GM23248 (cell line): ENCODE results near the gene MAPK11. TPM values are rescaled to one million over a fixed set of nuclear protein-coding genes. Genes with fewer than 3 reads are reported as not detected.

Experiments used
- DNase-seq: peaks from one replicate; pipeline ENCODE4 v3.0.0-alpha.2; 2015
- H2AFZ ChIP-seq: fragments of 200-600 bp; sonication (generic); 2 replicates; pipeline ENCODE4 v1.6.1; 2016; ENCODE audit warnings: antibody characterized with exemption
- H3F3A ChIP-seq: fragments of 200-600 bp; sonication (generic); 2 replicates; pipeline ENCODE4 v1.6.1; 2016; ENCODE audit warnings: mild to moderate bottlenecking, antibody characterized with exemption, mixed run types; ENCODE audit not compliant: insufficient read depth
- H3K27ac ChIP-seq: fragments of 200-600 bp; sonication (generic); 2 replicates; pipeline ENCODE4 v1.5.1; 2016; ENCODE audit warnings: mild to moderate bottlenecking
- H3K27me3 ChIP-seq: fragments of 200-600 bp; sonication (generic); replicated peaks from 2 replicates; pipeline ENCODE4 v1.6.1; 2016; ENCODE audit warnings: mild to moderate bottlenecking; ENCODE audit not compliant: insufficient read depth
- H3K36me3 ChIP-seq: fragments of 200-600 bp; sonication (generic); 2 replicates; pipeline ENCODE4 v1.6.1; 2016; ENCODE audit warnings: low read depth, mild to moderate bottlenecking
- H3K4me1 ChIP-seq: fragments of 200-600 bp; sonication (generic); 2 replicates; pipeline ENCODE4 v1.6.1; 2016; ENCODE audit warnings: mild to moderate bottlenecking; ENCODE audit not compliant: insufficient read depth
- H3K4me2 ChIP-seq: fragments of 200-600 bp; sonication (generic); one replicate; pipeline ENCODE4 v1.6.1; 2016; ENCODE audit warnings: mild to moderate bottlenecking; ENCODE audit not compliant: unreplicated experiment
- H3K4me3 ChIP-seq: fragments of 200-600 bp; sonication (generic); 2 replicates; pipeline ENCODE4 v1.5.1; 2016; ENCODE audit warnings: mild to moderate bottlenecking
- H3K79me2 ChIP-seq: fragments of 200-600 bp; sonication (generic); 2 replicates; pipeline ENCODE4 v1.6.1; 2016; ENCODE audit warnings: mild to moderate bottlenecking; ENCODE audit not compliant: insufficient read depth
- H3K9ac ChIP-seq: fragments of 200-600 bp; sonication (generic); 2 replicates; pipeline ENCODE4 v1.6.1; 2016; ENCODE audit warnings: mild to moderate bottlenecking
- H3K9me2 ChIP-seq: fragments of 200-600 bp; sonication (generic); 2 replicates; pipeline ENCODE4 v1.6.1; 2016; ENCODE audit warnings: mixed run types, mild to moderate bottlenecking, moderate library complexity; ENCODE audit not compliant: insufficient read depth
- H3K9me3 ChIP-seq: fragments of 200-600 bp; sonication (generic); one replicate; pipeline ENCODE4 v1.6.1; 2017; ENCODE audit warnings: low read depth
- H4K20me1 ChIP-seq: fragments of 200-600 bp; sonication (generic); 2 replicates; pipeline ENCODE4 v1.6.0; 2016; ENCODE audit not compliant: insufficient read depth
- EZH2 ChIP-seq: fragments of 200-600 bp; sonication (generic); IDR thresholded peaks from 2 replicates; pipeline ENCODE4 v1.6.1; 2018; ENCODE audit warnings: antibody characterized with exemption, mild to moderate bottlenecking; ENCODE audit not compliant: insufficient read depth, poor library complexity, severe bottlenecking
- EZH2phosphoT487 ChIP-seq: fragments of 200-600 bp; sonication (generic); IDR thresholded peaks from 2 replicates; pipeline ENCODE4 v1.6.1; 2018; ENCODE audit warnings: antibody characterized with exemption, moderate library complexity, mild to moderate bottlenecking, low read depth; ENCODE audit not compliant: insufficient read depth
- WGBS, 2 experiments: methylation state at CpG; one replicate each; pipeline ENCODE4 v1.1.6; 2015 to 2017; ENCODE audit warnings: low lambda C conversion rate in 2 of 2, low coverage in 1 of 2; ENCODE audit errors: missing lambda C conversion rate in 2 of 2; 5-methylcytosine and 5-hydroxymethylcytosine counted together
- in situ Hi-C: fragments of 300-500 bp; cut with MboI; formaldehyde crosslinking; loops from 2 replicates; pipeline ENCODE4 v1.15.0; 2020
- polyA plus RNA-seq: library from polyadenylated mRNA; unstranded; fragments of >200 nt; fragmentation: Nextera tagmentation; extraction: Ambion mirVana; gene quantifications from 2 replicates; pipeline ENCODE4 v1.2.1, GENCODE V29; 2016
- total RNA-seq: library from RNA; depleted of rRNA; stranded (reverse); fragments of >200 nt; shearing (Covaris generic); gene quantifications from 2 replicates; pipeline ENCODE4 v1.2.3, GENCODE V29; 2014

MAPK11 gene
- total and polyA plus RNA-seq, 2 experiments from 2014 or later: 1.2 to 9.8 TPM

DNA sequence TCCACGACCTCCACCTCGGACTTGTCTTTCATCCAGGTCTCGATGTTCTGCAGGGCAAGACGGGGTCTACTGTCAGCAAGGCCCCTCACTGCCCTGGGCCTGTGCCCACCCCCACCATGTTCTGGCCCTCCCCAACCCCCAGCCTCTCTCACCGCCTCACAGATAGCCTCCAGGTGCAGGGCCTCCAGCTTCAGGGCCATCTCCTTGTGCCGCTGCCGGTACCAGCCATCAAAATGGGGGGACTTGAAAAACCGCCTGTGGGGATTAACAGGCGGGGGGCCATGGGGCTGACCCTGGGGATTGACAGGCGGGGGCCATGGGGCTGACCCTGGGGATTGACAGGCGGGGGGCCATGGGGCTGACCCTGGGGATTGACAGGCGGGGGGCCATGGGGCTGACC is 42.2 kb upstream of the MAPK11 start:
- Histone ChIP-seq H3K9me3 (no peaks in the 10 kb centered on the region), H3K27ac (no peak overlapping the region), H4K20me1 (no peaks in the 10 kb centered on the region), H3K9me2 (no peaks in the 10 kb centered on the region), H3K4me2 (no peak overlapping the region), H2AFZ (no peak overlapping the region), H3K79me2 (no peaks in the 10 kb centered on the region), H3K9ac (no peak overlapping the region), H3K4me3 (no peak overlapping the region), H3K36me3 (no peaks in the 10 kb centered on the region), H3K4me1 (0 out of 2 replicates have a peak, but pooled peaks cover 11% of the 10 kb centered on the region), H3F3A (peaks cover 12% of the 10 kb centered on the region; the same call in 1 of the 2 replicates), H3K27me3 (no peaks in the 10 kb centered on the region)
- DNase-seq: no peak
- 95 to 98% methylated on average over 7 to 12 of the region's 12 CpGs for WGBS, 2 experiments
- in situ Hi-C loops: no loop called here
- no peak for TF ChIP-seq EZH2phosphoT487
- TF ChIP-seq EZH2: no peak

DNA sequence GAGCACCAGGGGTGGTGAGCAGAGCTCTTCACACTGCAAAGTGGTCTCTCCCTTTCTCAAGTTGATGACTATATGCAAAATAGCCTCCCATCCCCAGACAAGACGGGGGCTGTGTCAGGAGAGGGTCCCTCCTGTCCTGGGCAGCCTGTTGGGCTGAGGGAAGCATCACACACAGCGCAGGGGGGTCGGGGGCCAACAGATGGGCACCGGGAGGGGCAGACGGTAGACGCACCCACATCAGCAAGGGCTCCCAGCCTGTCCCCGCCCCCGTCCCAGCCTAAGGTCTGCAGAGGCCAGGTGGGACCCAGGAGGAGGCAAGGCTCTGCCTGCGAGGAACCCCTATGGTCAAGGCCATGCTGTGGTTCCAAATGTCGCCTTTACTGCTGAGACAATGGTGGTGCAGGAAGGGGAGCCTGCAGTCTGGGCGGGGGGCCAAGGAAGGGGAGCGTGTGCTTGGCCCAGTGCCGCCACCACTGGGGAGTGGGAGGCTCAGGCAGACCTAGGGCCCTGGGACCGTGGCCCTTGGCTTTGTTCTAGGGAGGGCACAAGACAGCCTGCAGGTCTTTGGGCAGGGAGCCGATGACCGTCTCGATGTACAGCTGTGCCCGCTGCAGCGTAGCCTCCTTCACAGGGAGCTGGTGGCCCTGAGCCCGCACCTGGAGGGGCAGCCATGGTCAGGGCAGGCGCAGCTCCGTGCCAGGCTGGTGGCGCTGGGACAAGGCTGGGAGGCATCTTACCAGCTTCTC is 41.6 kb upstream of the MAPK11 start:
- 0 out of 2 replicates have a peak, but pooled peaks cover 11% of the 10 kb centered on the region for H3K4me1 ChIP-seq
- no peaks in the 10 kb centered on the region for H3K9me2 ChIP-seq
- peaks cover 3% of the 10 kb centered on the region for H3K79me2 ChIP-seq
- H2AFZ ChIP-seq: no peak overlapping the region
- DNase-seq: no peak
- H3K36me3 ChIP-seq: no peaks in the 10 kb centered on the region
- H4K20me1 ChIP-seq: no peaks in the 10 kb centered on the region
- no peak for TF ChIP-seq EZH2
- no peak for TF ChIP-seq EZH2phosphoT487
- in situ Hi-C loops: no loop called here
- 88% methylated on average over 17 to 23 of the region's 23 CpGs for WGBS, 2 experiments
- no peak overlapping the region for H3K9ac ChIP-seq
- no peak overlapping the region for H3K4me3 ChIP-seq
- peaks cover 12% of the 10 kb centered on the region; the same call in 1 of the 2 replicates for H3F3A ChIP-seq
- no peaks in the 10 kb centered on the region for H3K9me3 ChIP-seq
- H3K4me2 ChIP-seq: no peak overlapping the region
- no peak overlapping the region for H3K27ac ChIP-seq
- no peaks in the 10 kb centered on the region for H3K27me3 ChIP-seq

DNA sequence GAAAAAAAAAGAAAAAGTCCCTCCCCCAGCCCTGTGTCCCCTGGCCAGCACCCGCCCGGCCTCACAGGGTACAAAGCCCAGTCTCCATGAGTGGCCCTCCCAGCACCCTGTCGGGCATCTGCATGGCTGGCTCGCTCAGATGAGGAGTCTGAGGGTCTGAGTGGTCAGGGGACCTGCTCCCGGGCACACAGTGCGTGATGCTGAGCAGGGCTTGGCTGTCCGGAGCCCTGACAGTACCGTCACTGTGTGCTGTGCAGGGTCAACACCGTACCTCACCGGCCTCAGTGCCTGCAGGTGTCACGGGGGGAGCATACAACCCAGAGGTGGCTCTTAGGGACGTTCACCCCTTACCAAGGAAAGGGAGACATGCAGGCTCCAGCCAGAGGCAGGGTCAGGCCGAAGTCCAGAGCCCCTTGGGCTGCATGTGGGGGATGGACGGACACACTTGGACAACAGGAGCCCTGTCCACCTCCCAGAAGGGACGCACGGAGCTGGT is 40.8 kb upstream of the MAPK11 start:
- in situ Hi-C loops: no loop called here
- Histone ChIP-seq H3K9me2 (no peaks in the 10 kb centered on the region), H3K4me3 (no peak overlapping the region), H3F3A (peaks cover 12% of the 10 kb centered on the region; the same call in 1 of the 2 replicates), H3K4me2 (no peak overlapping the region), H3K27me3 (no peaks in the 10 kb centered on the region), H4K20me1 (no peaks in the 10 kb centered on the region), H3K27ac (no peak overlapping the region), H3K9me3 (no peaks in the 10 kb centered on the region), H3K4me1 (0 out of 2 replicates have a peak, but pooled peaks cover 11% of the 10 kb centered on the region), H3K36me3 (no peaks in the 10 kb centered on the region), H3K9ac (no peak overlapping the region), H3K79me2 (peaks cover 11% of the 10 kb centered on the region), H2AFZ (no peak overlapping the region)
- DNase-seq: no peak
- WGBS, 2 experiments: 93 to 94% methylated on average over 16 of the region's 16 CpGs
- TF ChIP-seq EZH2phosphoT487 (no peak), EZH2 (no peak)

DNA sequence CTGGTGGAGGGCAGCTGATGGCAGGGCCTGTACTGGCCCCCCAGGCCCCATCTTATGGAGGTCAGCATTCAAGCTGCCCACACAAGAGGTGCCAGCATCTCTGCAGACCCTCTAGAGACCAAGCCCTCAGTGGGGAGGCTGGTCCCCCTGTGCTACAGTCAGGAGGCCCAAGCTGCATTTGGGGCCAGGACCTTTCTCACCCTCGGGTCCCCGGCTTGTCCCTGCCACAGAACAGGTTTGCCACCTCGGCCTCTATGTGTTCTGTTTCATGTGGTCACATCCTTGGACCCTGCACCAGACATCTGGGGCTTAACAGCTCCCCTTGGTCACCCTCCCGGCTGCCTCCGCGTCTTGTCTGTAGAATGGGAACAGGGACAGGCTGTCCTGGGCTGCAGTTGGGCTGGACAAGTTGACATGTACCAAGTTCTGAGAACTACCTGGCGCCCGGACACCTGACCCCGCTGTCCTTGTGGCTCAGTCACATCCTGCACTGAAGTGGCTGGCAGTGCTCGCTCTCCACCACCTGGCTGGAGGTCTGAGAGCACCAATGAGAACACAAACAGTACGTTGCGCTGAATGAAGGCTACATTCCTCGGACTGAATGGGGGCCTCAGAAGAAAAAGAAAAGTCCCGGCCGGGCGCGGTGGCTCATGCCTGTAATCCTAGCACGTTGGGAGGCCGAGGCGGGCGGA is 40.0 kb upstream of the MAPK11 start:
- Histone ChIP-seq H2AFZ (no peak overlapping the region), H4K20me1 (no peaks in the 10 kb centered on the region), H3K27me3 (no peaks in the 10 kb centered on the region), H3K9me2 (no peaks in the 10 kb centered on the region), H3K36me3 (no peaks in the 10 kb centered on the region), H3K4me2 (no peak overlapping the region), H3K4me3 (no peak overlapping the region), H3F3A (peaks cover 12% of the 10 kb centered on the region; the same call in 1 of the 2 replicates), H3K9ac (no peak overlapping the region), H3K79me2 (peaks cover 18% of the 10 kb centered on the region), H3K9me3 (no peaks in the 10 kb centered on the region), H3K27ac (no peak overlapping the region), H3K4me1 (peaks cover 16% of the 10 kb centered on the region)
- WGBS, 2 experiments: 89 to 91% methylated on average over 21 of the region's 21 CpGs
- TF ChIP-seq EZH2phosphoT487 (no peak), EZH2 (no peak)
- DNase-seq: no peak
- in situ Hi-C loops: no loop called here
